Measurements from ENCODE around the gene MLH3.

DNA sequence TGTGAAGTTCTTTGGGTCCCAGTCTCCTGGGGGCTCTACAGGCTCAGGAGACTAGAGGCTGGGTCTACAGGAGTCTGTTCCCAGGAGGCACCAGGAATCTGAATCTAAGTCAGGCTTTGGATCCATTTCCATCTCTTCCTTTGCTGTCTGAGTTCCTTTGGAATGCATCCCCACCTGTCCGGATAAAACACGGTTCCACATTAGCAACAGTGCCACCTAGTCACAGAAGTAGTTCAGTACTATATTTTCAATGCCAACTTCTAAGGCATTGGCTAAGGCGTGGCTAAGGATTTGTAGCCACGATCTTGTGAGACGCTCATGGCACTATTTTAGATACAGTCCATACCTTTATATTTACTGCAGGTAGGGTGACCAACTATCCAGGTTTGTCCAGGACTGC is 33.2 kb upstream of the MLH3 start:
- TF ChIP-seq EZH2 (IDR thresholded peaks at IDR 0.05) (no peak), POLR2AphosphoS5 (IDR thresholded peaks at IDR 0.05; ENCODE audit: borderline replicate concordance, low read depth, low read length) (no peak)

All from SK-N-MC (cell line).